Endothelial cell of umbilical vein (primary cell): ENCODE data around the gene TMEM204.

Source experiments
- CTCF ChIP-seq, 2 donors: IDR thresholded peaks; 1 replicate in 1 of 2; 2 replicates in 1 of 2; pipeline ENCODE4 v1.5.1; 2011; ENCODE audit warnings: low read length in 2 of 2, mild to moderate bottlenecking in 2 of 2, moderate library complexity in 2 of 2, control low read depth in 1 of 2, inconsistent platforms in 1 of 2, low read depth in 1 of 2; ENCODE audit not compliant: insufficient read depth in 1 of 2; ENCODE audit errors: extremely low read depth in 1 of 2
- EZH2 ChIP-seq: IDR thresholded peaks from 2 replicates; pipeline ENCODE4 v1.6.1; 2012; ENCODE audit warnings: borderline replicate concordance, low read depth, mild to moderate bottlenecking, moderate library complexity, low read length, inconsistent platforms; ENCODE audit not compliant: severe bottlenecking
- FOS ChIP-seq: IDR thresholded peaks from 2 replicates; pipeline ENCODE4 v1.6.1; 2011; ENCODE audit warnings: mild to moderate bottlenecking, low read length, moderate library complexity, borderline replicate concordance; ENCODE audit not compliant: insufficient read depth
- GATA2 ChIP-seq: IDR thresholded peaks from 2 replicates; pipeline ENCODE4 v1.7.0; 2011; ENCODE audit warnings: low read depth, mild to moderate bottlenecking, moderate library complexity, mixed read lengths, low read length; ENCODE audit not compliant: insufficient read length, insufficient read depth
- JUN ChIP-seq: IDR thresholded peaks from 2 replicates; pipeline ENCODE4 v1.6.1; 2011; ENCODE audit warnings: borderline replicate concordance, low read depth; ENCODE audit not compliant: insufficient read length, insufficient read depth
- MAX ChIP-seq: IDR thresholded peaks from 2 replicates; pipeline ENCODE4 v1.6.1; 2011; ENCODE audit not compliant: insufficient read depth, insufficient read length
- MYC ChIP-seq: IDR thresholded peaks from one replicate; pipeline ENCODE4 v1.6.1; 2011; ENCODE audit warnings: mild to moderate bottlenecking, low read depth, low read length
- POLR2A ChIP-seq: IDR thresholded peaks from 2 replicates; pipeline ENCODE4 v1.6.1; 2012; ENCODE audit warnings: low read depth, mild to moderate bottlenecking, control low read depth, low read length
- POLR2AphosphoS5 ChIP-seq: IDR thresholded peaks from 2 replicates; pipeline ENCODE4 v1.6.1; 2012; ENCODE audit warnings: low read depth, mild to moderate bottlenecking, control low read depth, low read length, moderate library complexity; ENCODE audit not compliant: insufficient read depth

- no peak for TF ChIP-seq CTCF (IDR thresholded peaks at IDR 0.05; ENCODE audit: extremely low read depth in 1 of 2, insufficient read depth in 1 of 2, low read depth in 1 of 2, low read length in 2 of 2)
- TF ChIP-seq POLR2AphosphoS5, result no peak
- TF ChIP-seq POLR2A, result no peak
- TF ChIP-seq EZH2, result no peak
- no peak for TF ChIP-seq MAX
- no peak for TF ChIP-seq MYC
- TF ChIP-seq JUN, result no peak
- no peak for TF ChIP-seq FOS
- no peak for TF ChIP-seq GATA2
Measured at GRCh38 chr16:1557576-1557975, 24.1 kb downstream of the TMEM204 start.
